D341Med (cell line): ENCODE measurements around the gene IFRD1.
A peak's percentile ranks its signal among the peaks of the same experiment; 100 is the strongest.

Experiments
- DNase-seq: peaks from one replicate; pipeline ENCODE4 v3.0.0; 2012; ENCODE audit warnings: low spot score

The IFRD1 gene

DNA sequence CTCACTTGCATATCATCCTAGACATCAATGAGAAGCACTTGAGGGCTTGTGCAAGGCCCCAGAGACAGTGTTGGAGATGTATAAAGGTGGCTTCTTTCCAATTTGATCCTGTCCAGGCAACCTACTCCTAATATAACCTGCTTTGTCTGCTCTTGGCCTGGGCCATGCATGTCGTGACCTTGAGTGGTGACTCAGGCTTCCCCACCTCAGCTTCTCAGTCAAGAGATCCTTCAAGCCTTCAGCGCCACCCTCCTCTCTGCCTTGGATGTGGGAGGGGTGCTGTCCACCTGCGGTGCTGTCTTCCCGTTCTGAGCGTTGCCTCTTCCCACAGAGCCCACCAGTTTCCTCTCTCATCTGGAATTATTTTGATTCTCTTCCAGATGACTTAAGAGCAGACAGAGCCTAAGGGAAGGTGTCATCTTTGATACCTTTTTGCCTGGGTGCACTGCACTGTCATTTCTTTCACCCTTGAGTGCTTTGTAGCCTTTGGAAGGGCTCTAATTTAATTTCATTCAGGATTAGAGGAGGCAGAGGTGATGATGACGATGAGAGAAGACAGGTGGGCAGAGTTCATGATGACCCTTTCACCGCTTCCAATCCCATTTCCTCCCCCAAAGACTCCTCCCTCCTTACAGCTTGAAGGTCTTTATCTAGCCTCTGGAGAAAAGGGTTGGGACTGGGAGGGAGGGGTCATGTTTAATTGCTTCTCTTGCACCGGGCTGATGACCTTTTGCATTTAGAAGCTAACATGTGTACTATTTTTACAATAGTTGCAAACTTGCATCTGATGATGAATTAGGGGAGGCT is 37.4 kb downstream of the IFRD1 start:
- no peak for DNase-seq

DNA sequence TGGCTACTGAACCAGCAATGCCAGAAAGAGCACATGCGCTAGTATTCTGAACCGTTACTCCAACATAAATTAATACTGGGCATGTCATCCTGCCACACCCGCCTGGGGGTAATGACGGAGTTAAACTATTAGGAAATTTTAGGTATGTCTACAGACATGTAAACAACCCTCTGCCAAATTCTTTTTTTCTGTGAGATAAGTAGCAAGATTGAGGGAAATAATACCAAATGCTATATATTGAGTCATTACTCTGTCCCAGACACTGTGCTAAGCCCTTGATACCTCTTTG is 37.9 kb downstream of the IFRD1 start:
- DNase-seq = no peak

DNA sequence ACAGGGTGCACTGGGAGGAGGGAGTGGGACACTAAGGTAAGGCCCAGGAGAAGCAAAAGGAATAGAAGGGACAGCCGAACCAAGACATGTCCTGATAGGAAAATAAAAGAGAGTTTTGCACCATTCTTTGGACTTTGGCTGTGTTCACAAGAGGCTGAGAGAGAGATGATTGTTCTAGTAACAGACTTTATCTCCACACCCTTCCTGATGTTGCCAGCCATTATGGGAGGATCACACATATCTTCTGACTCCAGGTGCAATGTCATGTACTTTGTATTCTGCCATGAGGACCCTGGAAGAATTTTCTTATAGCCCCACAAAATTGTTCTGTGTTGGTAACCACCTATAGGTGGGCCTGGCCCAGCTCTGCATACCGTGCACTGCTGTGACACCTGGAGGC is 41.9 kb downstream of the IFRD1 start:
- no peak for DNase-seq

DNA sequence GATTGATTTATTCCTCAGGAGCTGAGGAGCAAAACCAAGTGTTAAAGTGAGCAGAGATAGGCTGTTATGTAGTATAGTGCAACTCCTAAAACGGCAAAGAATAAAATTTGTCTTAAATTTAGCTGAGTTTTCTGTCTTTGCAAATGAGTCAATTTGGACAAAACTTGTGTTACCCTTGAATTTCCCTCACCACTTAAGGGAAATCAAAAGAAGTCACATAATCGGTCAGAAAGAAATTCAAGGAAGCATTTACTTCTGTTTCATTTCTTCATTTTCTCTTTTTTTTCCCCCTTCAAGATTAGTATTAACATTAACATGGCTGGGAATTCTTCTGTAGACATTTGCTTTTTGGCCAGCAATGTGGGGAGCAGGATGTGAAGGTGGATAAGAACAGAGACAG is 44.4 kb downstream of the IFRD1 start:
- DNase-seq = no peak

DNA sequence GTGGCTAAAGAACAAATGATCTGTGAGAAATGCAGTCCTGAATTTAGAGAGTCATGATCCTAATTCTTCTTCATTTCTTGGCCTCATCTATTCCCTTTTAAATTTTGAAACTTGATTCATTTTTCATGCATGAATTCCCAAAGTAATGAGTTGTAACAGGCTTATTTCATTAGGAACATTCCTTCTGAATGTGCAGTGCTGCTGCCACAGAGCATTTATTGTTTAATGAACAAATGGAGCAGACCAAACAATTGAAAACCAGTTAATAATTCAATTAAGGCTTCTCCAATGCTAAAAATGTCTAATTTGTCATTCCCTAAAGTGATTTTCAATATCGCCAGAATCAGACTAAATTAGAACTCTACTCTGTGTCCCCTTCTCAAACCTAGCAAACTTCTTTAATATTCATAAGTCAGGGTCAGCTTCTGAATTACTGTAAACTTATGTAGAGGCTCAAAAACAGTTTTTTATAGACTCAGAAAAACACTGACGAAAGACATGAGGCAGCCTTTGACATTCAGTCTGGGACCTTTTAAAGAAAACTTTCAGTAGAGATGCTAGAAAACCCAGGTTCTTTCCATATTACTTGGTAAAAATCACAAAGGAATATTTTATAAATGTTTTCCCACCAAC is 45.0 kb downstream of the IFRD1 start:
- DNase-seq = no peak

DNA sequence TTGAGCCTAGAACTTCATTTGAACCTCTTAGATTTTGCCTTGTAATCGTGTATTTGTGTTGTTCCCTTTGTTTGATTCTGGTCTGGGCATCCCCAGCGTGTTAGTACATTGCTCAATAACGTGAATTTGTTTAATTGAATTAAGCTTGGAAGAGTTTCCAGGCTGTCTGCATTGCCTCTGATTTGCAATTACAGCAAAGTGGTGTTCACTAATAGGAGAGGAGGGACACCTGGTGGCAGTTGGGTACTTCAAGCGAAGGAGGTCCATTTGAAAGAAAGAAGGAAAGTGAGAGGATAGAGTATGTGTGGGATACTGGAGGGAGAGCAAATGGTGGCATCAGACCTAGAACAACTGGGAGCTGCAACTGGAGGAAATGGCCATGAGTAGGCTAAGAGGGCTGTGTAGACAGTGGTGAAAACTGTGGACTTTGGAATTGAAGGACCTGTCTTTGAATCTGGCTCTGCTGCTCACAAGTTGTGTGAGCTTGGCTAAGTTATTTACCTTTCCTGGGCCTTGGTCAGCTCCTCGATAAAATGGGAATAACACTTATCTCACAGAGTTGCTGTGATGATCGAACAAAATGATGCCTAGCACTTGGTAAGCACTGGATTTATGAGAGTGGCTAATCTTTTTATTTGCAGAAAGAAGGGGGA is 45.7 kb downstream of the IFRD1 start:
- peak; percentile 62 for DNase-seq

DNA sequence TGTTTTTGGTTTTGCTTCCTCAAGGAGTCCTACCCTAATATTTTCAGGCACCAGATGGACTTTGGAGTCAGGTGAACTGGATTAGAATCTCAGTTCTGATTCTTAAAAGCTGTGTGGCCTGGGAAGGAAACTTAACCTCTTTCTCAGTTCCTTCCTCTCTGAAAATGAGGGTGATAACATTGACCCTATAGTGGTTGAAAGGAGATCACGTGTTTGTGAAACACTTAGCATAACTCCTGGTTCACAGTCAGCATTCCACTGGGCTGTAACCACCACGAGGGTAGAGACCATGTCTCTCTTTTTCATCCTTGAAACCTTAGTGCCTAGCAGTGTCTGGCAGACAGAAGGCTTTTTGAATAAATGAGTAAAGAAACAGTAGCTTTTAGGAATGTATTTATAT is 47.2 kb downstream of the IFRD1 start:
- no peak for DNase-seq

DNA sequence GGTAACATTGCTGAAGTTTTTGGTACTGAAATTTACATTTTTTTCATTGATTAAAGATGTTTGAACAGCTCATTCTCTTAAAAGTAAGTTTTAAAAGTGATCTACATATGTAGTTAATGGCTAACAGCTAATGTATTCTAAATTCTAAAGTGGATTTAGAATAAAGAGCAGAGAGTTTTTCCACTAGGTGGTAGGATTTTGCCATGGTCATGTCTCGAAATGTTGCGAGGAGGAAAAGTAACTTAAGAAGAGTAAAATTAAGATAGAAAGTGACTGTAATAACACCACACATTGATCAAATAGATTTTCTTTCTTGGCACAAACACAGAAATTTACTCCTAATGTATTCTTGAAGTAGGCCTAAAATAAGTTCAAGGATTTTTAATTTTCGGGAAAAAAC is 50.4 kb downstream of the IFRD1 start:
- DNase-seq = no peak

DNA sequence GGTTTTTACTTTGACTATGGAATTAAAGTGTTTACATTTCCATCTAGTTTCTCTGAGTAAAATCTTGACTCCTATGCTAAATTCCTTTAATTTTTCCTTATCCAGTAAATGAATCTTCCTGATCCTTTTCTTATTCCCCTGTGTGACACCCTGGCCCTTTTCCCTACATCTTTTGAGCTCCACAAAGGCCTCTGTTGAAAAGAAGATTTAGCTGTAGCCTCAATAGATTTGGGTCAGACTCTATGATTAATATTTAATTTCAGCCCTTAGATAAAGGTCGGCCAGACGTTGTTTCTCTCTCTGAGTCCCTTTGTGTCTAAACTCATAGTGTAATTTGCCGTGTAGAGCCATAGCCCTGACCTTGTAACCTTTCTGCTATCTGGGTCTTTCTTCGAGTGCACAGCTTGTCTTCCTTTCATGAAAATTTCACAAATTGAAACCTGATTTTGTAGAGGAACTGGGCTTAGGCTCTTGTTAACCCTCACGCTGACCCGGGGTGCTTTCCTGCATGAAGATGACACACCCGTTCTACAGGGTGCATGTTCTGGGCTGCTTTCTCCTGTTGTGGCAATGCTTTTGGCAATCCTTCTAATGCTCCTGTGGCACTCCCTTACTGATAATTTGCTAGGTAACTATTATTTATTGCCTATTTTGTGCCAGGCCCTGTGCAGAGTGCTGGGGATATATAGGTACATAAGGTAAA is 51.7 kb downstream of the IFRD1 start:
- no peak for DNase-seq

DNA sequence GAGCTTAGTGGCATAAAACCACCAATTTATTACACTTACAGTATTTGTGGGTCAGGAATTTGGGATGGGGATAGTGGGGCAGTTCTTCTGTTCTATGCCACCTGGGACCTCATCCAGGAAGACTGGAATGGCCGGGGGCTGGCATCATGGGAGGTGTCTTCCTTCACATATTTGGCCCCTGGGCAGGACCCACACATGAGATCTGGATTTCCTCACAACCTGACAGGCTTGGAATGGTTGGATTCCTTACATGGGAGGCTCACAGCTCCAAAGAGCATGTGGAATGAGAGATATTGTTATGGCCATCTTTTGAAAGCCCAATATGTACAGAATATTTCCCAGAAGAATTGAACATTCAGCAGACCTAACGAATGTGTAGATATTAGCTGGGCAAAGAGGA is 52.4 kb downstream of the IFRD1 start:
- no peak for DNase-seq

DNA sequence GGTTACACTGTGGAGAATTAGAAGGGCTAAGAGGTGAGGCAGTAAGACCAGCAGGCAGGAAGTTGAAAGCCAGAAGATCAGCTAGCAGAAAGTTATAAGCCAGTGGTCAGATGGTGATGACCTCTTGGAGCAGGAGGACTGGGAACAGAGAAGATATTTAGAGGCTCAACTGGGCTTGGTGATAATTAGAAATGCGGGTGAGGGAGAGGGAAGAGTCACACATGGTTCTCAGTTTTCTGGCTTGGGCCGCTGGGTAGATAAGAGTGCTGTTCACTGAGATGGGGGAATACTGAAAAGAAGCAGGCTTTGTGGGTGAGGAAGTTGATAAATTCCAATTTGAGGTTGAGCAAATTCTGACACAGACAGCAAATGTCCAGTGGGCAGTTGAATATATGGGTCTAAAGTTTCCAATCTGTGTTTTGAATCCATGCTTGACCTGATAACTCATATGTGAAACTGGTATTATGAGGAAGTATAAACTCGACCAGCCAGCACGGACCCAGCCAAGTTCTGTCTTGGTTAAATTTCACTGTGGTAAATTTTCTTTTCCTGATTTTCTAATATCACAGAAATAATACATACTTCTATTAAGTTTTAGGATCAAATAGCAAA is 53.2 kb downstream of the IFRD1 start:
- DNase-seq = no peak

DNA sequence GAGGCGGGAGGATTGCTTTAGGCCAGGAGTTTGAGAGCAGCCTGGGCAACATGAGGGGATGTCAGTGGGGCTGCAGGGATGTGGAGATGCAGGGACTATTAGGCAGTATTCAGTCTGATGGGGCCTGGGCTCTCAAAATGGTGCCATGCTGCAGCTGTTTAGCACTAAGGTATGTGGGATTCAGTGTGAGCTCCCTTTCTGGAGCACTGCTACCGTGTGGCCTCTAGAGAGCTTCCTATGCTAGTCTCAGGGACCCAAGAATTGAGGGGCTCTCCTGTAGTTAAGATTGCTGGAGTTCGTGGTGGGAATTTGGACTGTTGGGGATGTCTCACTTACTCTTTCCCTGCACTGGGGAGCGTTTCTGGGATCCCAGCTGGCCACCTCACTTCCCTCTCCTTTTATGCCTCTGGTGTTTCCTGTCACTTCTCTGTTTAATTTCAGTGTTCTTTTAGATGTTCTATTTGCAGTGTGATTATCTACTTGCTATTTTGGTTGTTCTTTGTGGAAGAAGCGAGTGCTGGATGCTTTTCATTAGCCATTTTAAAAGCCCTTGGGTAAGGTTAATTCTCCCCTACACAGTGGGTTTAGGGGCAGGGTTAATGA is 53.9 kb downstream of the IFRD1 start:
- DNase-seq = no peak

DNA sequence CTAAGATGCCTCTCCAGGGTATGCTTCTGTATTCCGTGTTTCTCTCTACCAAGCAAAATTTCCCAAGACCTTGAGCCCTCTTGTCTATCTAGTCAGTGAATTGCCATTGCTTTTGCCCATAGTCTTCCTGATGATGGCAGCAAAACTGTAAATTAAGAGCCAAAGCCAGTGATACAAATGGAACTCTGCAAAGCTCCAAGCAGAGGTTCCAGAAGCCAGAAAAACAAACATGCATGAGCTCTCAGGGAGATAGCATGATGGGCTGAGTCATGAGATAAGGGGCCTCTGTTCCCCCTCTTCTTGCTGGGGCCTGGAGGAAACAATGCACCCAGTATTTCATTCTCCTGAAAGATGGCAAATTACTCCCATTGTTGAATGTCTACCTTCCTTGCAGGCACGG is 55.2 kb downstream of the IFRD1 start:
- no peak for DNase-seq

DNA sequence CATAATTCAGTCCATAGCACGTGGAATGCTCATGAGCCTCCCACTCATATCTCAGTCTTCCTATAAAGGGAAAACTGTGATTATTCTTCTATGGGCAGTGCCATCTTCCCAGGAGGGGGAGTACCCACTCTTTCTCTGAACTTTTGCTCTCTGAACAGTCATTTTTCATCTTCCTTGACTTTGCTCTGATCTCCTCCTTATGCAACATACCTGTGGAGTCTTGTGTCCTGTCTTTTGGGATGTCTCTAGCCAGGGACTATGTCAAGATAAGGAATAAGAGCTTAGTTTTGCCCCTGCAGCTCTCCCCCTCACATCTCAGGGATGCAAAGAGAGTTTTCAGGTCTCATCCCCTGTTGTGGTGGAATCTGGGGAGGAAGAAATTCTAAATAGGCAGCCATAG is 58.1 kb downstream of the IFRD1 start:
- DNase-seq = no peak

DNA sequence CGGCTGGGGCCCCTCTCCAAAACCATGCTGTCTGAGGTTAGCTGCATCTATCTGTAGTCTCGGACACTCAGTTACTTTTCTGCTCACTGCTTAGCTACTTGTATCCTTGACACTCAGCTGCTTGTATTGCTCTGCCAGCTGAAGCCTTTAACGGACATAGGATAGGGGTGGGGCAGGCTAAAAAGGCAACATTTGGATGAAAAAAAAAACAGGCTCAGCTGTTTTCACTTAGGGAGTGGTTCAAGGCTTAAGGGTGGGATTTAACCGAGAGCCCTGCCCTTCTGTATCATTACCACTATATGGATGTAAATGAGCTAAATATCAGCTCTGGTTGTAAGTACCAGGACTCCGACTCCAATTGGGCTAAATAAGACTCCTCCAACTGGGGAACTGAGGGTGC is 59.1 kb downstream of the IFRD1 start:
- DNase-seq = no peak

DNA sequence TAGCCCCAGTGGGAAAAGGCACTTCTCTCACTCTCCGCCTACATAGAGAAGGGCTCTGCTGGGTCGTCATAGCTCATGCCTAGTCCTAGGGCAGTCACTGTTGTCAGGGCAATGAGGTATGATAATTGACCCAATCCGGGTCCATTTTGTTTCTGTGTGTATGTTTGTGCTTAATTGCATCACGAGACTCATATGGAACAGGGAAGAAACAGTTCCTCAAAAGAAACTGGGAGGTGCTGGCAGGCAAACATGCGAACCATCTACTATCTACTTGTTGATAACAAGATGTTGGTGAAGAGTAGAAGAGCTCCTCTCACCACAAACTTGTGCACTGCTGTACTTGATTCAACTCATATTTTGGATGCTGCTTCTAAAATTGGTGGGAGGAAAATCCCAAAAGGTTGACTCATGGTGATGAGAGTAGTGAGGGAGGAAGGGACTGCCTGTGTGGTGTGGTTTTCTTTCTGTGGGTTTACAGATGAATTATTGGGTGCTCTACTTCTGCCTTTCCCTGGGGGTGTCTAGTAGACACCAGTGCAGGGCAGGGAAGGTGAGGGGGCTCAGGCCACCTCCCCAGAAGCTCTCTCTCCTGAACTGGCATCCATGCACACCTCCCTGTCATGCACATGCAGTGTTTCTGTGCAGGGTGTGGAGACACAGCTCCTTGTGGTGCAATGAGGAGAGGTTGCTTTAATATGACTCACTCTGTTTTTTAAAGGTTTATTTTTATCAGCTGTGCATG is 59.9 kb downstream of the IFRD1 start:
- no peak for DNase-seq

DNA sequence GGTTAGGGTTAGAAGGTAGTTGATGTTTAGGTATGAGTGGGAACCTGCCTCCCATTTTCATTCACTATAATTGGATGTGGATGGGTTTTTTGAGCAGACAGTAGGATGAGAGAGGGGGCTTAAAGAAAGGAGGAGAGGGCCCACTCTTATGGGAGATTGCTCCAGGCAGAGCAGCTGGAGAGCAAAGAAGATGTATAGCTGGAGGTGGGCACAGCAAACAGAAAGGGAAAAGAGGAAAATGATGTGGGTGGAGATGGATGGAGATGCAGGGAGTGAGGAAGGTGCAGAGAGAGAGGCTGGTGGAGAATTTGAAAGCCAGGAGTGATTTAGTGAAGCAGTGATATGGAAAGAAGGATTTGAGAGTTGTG is 60.5 kb downstream of the IFRD1 start:
- DNase-seq = no peak

DNA sequence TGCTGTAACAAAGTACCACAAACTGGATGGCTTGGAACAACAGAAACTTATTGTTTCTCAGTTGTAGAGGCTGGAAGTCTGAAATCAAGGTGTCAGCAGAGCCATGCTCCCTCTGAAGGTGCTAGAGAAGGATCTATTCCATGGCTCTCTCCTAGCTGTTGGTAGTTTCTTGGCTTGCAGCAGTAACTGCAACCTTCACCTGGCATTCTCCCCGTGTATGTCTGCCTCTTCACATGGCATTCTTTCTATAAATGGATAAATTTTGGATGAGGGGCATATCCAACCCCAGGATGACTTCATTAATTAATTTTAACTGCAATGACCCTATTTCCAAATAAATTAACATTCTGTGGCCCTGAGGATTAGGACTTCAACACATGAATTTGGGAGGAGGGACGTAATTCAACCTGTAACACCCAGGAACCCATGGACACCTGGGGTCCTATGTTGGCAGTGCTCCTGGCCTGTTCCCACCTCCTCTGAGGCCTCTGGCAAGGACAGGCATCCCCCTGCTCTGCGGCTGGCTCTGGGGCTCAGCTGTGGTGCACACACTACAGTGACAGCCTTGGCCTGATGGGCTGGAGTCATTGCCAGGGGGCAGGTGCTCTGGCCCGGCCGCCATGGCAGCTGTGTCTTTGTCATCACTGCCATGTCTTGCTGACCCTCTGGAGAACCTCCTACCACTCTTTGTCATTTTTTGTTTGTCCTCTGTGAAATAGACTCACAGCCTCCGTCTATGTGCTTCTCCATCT is 61.4 kb downstream of the IFRD1 start:
- no peak for DNase-seq

DNA sequence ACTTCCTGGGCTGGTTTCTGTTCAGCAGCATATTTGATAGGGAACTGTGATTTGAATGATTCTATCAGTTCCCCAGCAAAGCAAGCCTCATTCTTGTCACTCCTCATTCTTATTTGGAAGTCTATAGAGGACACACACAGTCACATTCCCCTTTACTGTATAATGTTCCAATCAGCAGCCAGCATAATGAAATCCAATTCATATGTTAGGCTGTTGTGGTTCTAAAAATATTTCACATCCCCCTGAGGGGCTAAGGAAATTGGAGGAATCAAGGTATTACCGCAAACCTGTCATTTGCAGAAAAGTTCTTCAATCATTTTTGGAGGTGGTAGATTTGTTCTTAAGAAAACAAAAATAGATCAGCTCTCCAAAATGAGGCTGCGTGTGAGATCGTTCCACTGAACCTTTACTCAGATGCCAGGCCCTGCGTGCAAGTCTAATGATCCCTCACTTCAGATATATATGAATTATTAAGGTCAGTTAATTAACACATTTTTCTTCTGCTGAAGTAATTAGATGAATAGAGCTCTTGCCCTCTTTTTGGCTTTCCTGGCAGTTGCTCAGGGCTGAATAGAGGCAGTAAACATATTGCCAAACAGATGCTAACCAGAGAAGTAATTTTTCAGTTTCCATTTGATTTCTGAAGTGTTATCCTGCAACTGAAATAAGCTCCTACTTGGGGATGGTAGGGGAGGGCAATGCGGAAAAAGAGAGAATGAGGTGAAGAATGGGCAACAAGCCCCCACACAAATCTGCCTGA is 62.4 kb downstream of the IFRD1 start:
- no peak for DNase-seq

DNA sequence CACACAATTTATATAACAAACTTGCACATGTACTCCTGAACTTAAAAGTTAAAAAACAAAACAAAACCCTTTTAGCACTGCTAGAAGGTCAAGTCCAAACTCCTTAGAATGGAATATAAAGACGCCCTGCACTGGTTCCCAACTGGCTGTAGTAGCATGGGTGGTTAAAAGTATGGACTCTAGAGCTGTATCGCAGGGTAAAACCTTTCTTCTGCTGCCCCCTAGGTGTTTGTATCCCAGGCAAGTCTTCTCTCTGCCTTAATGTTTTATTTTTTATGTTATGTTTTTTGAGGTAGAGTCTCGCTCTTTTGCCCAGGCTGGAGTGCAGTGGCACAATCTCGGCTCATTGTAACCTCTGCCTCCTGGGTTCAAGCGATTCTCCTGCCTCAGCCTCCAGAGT is 65.7 kb downstream of the IFRD1 start:
- DNase-seq = no peak
